SK-N-SH treated with all-trans-retinoic acid at 6 μM for 48 hours (cell line): ENCODE measurements around the gene SLC7A8.

Source experiments
- PPARA ChIP-seq: fragments of 250-450 bp; sonication (Bioruptor Pico); IDR thresholded peaks from 2 replicates; pipeline ENCODE4 v1.5.0; 2020; ENCODE audit warnings: mild to moderate bottlenecking, borderline replicate concordance
- ZNF565 ChIP-seq: fragments of 450-650 bp; formaldehyde crosslinking; conservative IDR thresholded peaks from 2 replicates; pipeline ENCODE4 v1.5.0; 2020; ENCODE audit warnings: low read depth, mild to moderate bottlenecking, moderate library complexity
- TF ChIP-seq, protein P1 (sequence below): fragments of 250-450 bp; sonication (Bioruptor Pico); IDR thresholded peaks from 2 replicates; pipeline ENCODE4 v1.8.0; 2020; ENCODE audit warnings: mild to moderate bottlenecking, moderate library complexity, borderline replicate concordance
- TF ChIP-seq, protein P2 (sequence below): fragments of 250-450 bp; sonication (Bioruptor Pico); IDR thresholded peaks from 2 replicates; pipeline ENCODE4 v1.5.1; 2020; ENCODE audit warnings: low read depth, mild to moderate bottlenecking, moderate library complexity

- TF ChIP-seq PPARA (CRISPR knock-in tag): no peak
- TF ChIP-seq, protein P1, sequence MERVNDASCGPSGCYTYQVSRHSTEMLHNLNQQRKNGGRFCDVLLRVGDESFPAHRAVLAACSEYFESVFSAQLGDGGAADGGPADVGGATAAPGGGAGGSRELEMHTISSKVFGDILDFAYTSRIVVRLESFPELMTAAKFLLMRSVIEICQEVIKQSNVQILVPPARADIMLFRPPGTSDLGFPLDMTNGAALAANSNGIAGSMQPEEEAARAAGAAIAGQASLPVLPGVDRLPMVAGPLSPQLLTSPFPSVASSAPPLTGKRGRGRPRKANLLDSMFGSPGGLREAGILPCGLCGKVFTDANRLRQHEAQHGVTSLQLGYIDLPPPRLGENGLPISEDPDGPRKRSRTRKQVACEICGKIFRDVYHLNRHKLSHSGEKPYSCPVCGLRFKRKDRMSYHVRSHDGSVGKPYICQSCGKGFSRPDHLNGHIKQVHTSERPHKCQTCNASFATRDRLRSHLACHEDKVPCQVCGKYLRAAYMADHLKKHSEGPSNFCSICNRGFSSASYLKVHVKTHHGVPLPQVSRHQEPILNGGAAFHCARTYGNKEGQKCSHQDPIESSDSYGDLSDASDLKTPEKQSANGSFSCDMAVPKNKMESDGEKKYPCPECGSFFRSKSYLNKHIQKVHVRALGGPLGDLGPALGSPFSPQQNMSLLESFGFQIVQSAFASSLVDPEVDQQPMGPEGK: no peak
- TF ChIP-seq ZNF565 (CRISPR knock-in tag): no peak
- TF ChIP-seq, protein P2, sequence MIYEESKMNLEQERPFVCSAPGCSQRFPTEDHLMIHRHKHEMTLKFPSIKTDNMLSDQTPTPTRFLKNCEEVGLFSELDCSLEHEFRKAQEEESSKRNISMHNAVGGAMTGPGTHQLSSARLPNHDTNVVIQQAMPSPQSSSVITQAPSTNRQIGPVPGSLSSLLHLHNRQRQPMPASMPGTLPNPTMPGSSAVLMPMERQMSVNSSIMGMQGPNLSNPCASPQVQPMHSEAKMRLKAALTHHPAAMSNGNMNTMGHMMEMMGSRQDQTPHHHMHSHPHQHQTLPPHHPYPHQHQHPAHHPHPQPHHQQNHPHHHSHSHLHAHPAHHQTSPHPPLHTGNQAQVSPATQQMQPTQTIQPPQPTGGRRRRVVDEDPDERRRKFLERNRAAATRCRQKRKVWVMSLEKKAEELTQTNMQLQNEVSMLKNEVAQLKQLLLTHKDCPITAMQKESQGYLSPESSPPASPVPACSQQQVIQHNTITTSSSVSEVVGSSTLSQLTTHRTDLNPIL: no peak
Measured at GRCh38 chr14:23215421-23215820, 32.0 kb upstream of the SLC7A8 start.
